Measurements from ENCODE around the gene ZNF622. TPM values are rescaled to one million over a fixed set of nuclear protein-coding genes. Genes with fewer than 3 reads are reported as not detected.

The ZNF622 gene, protein sequence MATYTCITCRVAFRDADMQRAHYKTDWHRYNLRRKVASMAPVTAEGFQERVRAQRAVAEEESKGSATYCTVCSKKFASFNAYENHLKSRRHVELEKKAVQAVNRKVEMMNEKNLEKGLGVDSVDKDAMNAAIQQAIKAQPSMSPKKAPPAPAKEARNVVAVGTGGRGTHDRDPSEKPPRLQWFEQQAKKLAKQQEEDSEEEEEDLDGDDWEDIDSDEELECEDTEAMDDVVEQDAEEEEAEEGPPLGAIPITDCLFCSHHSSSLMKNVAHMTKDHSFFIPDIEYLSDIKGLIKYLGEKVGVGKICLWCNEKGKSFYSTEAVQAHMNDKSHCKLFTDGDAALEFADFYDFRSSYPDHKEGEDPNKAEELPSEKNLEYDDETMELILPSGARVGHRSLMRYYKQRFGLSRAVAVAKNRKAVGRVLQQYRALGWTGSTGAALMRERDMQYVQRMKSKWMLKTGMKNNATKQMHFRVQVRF
- 25.6 TPM for polyA plus RNA-seq (2013, experiment 1 of 2)
- polyA plus RNA-seq (2013, experiment 2 of 2) = 24.9 TPM

GRCh38 chr5:16465544-16466432 is at the start of gene ZNF622:
Gene ZNF622, minus strand, starts transcription at chr5:16465800. Its CDS starts 135 bp downstream, at chr5:16465665.
- H3K9me3 ChIP-seq (ENCODE audit: insufficient read depth, low read depth, low read length) = no peaks in the 10 kb centered on the region
- peak within 1 kb of the TSS; percentile 64 for H3K27ac ChIP-seq (ENCODE audit: low read depth, low read length)
- H3K27me3 ChIP-seq (ENCODE audit: insufficient read depth, low read length) = no peaks in the 10 kb centered on the region
- under 1% methylated on average over 75 of the region's 75 CpGs for WGBS
- H3K4me1 ChIP-seq (ENCODE audit: insufficient read depth, low read length) = peaks cover 6% of the 10 kb centered on the region; the same call in 1 of the 2 replicates
- H3K4me3 ChIP-seq (ENCODE audit: low read length) = peak within 1 kb of the TSS; percentile 86
- peaks cover 30% of the 10 kb centered on the region for H3K36me3 ChIP-seq (ENCODE audit: insufficient read depth, low read length)
- H3K9ac ChIP-seq (ENCODE audit: low read depth, low read length) = peak within 1 kb of the TSS; percentile 85

- H3K4me3 ChIP-seq (ENCODE audit: low read length) = no peak overlapping the region
- no peak overlapping the region for H3K27ac ChIP-seq (ENCODE audit: low read depth, low read length)
- no peak overlapping the region for H3K9ac ChIP-seq (ENCODE audit: low read depth, low read length)
- 98% methylated on average over 3 of the region's 3 CpGs for WGBS
- H3K36me3 ChIP-seq (ENCODE audit: insufficient read depth, low read length) = no peaks in the 10 kb centered on the region
- H3K27me3 ChIP-seq (ENCODE audit: insufficient read depth, low read length) = no peaks in the 10 kb centered on the region
- peaks cover 10% of the 10 kb centered on the region for H3K4me1 ChIP-seq (ENCODE audit: insufficient read depth, low read length)
- H3K9me3 ChIP-seq (ENCODE audit: insufficient read depth, low read depth, low read length) = no peaks in the 10 kb centered on the region
Observed at GRCh38 chr5:16510098-16510497, 44.5 kb upstream of the ZNF622 start.

GRCh38 chr5:16508730-16509531 is 43.3 kb upstream of the ZNF622 start:
- H3K27ac ChIP-seq (ENCODE audit: low read depth, low read length) = no peak overlapping the region
- no peak overlapping the region; the same call in 1 of the 2 replicates for H3K9ac ChIP-seq (ENCODE audit: low read depth, low read length)
- H3K9me3 ChIP-seq (ENCODE audit: insufficient read depth, low read depth, low read length) = no peaks in the 10 kb centered on the region
- H3K4me3 ChIP-seq (ENCODE audit: low read length) = no peak overlapping the region
- 67% methylated on average over 13 of the region's 15 CpGs for WGBS
- H3K36me3 ChIP-seq (ENCODE audit: insufficient read depth, low read length) = no peaks in the 10 kb centered on the region
- H3K27me3 ChIP-seq (ENCODE audit: insufficient read depth, low read length) = no peaks in the 10 kb centered on the region
- H3K4me1 ChIP-seq (ENCODE audit: insufficient read depth, low read length) = peaks cover 10% of the 10 kb centered on the region

DNA sequence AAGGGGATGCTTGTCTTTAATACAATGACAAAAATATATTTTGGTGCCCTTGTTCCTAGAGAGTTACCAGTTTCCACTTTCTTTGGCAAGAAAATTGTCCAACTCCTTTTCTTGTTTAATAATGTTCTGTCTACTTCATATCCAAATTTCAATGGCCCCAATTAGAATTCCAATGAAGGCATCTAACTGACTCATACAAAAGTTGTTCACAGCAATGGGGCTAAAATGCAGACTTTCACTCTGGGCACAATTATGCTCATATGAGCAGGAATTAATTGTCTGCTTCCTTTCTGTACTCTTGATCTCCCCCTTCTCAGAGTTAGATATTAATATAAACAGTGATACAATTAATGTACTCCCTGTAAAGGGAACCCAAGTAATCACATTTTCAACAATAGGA is 42.1 kb upstream of the ZNF622 start:
- Histone ChIP-seq H3K36me3 (ENCODE audit: insufficient read depth, low read length) (no peaks in the 10 kb centered on the region), H3K9me3 (ENCODE audit: insufficient read depth, low read depth, low read length) (no peaks in the 10 kb centered on the region), H3K27ac (ENCODE audit: low read depth, low read length) (no peak overlapping the region), H3K27me3 (ENCODE audit: insufficient read depth, low read length) (no peaks in the 10 kb centered on the region), H3K9ac (ENCODE audit: low read depth, low read length) (no peak overlapping the region), H3K4me3 (ENCODE audit: low read length) (no peak overlapping the region), H3K4me1 (ENCODE audit: insufficient read depth, low read length) (peaks cover 10% of the 10 kb centered on the region)

DNA sequence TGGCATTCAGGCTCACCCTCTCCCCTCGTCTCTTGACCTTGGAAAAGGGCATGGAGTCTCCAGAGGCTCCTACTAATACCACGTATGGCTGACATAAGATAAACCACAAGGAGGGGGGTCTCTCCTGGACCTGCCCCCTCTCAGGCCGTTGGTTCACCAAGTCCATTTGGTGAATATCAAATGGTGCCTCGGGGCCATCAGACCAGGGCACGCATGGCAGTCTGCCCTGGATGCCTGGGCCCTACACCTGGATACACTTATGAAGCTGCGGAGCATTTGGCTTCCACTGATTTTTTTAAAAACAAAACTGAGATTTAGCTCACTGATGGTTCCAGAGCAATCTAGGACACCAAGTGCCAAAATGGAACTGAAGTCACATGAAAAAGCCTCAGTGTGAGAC is 40.3 kb upstream of the ZNF622 start:
- Histone ChIP-seq H3K4me1 (ENCODE audit: insufficient read depth, low read length) (peaks cover 10% of the 10 kb centered on the region), H3K36me3 (ENCODE audit: insufficient read depth, low read length) (no peaks in the 10 kb centered on the region), H3K9me3 (ENCODE audit: insufficient read depth, low read depth, low read length) (no peaks in the 10 kb centered on the region), H3K27ac (ENCODE audit: low read depth, low read length) (no peak overlapping the region), H3K27me3 (ENCODE audit: insufficient read depth, low read length) (no peaks in the 10 kb centered on the region), H3K4me3 (ENCODE audit: low read length) (no peak overlapping the region), H3K9ac (ENCODE audit: low read depth, low read length) (no peak overlapping the region)
- 93% methylated on average over 6 of the region's 6 CpGs for WGBS

DNA sequence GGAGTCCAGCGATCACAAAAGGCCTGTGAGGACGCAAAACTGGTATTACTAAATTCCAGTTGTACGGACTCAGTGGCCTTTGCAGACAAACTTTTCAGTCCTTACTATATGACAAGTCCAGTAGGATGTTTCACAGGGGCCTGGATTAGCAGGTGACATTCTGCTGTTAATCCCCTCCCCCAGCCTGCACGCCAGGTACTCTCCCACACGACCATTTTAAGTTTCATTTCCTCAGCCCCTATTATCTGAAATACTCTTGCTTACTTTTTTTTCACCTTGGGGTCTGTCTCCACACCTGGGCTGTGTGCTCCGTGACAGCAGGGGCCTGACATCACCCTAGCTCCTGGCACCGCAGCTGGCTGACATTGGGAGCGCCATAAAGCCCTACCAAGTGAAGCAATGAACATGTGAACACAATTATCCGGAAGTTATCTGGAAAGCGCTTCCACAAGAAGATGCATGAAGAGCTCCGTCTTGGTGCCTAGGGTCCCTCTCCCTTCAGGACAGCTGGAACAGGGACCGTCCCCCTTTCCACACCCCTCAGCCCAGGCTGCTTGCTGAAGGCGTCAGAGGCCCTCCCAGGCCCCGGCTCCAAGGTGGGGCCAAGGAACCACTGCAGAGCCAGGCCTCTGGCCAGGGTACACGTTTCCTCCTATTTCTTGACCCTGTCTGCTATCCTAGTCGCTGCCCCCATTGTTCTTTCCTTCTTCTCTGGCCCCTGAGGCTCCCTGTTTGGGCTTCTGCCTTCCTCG is 39.7 kb upstream of the ZNF622 start:
- Histone ChIP-seq H3K4me1 (ENCODE audit: insufficient read depth, low read length) (peaks cover 10% of the 10 kb centered on the region), H3K27ac (ENCODE audit: low read depth, low read length) (no peak overlapping the region), H3K4me3 (ENCODE audit: low read length) (no peak overlapping the region), H3K27me3 (ENCODE audit: insufficient read depth, low read length) (no peaks in the 10 kb centered on the region), H3K36me3 (ENCODE audit: insufficient read depth, low read length) (no peaks in the 10 kb centered on the region), H3K9me3 (ENCODE audit: insufficient read depth, low read depth, low read length) (no peaks in the 10 kb centered on the region), H3K9ac (ENCODE audit: low read depth, low read length) (no peak overlapping the region)
- WGBS = 88% methylated on average over 17 of the region's 17 CpGs

- H3K27ac ChIP-seq (ENCODE audit: low read depth, low read length) = no peak overlapping the region
Observed at GRCh38 chr5:16504571-16504970, 39.0 kb upstream of the ZNF622 start.

DNA sequence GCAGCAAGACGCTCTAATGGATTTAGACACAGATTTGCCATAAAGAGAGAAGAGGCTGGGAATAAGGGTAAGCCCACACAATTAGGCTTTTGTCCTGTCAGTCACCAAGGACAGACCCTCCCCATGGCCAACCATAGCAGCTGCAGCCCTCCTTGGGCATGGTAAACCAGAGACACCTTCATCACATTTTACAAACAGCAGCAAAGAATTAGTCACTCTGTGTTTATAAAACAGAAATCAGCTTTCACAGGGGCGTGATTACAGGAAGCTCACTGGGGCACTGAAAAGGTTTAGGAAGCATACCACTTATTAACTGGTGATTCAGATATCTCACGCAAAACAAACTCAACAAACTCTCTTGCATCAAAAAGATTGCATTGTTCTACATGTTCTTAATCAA is 37.3 kb upstream of the ZNF622 start:
- H3K27ac ChIP-seq (ENCODE audit: low read depth, low read length) = no peak overlapping the region
- 87% methylated on average over 3 of the region's 3 CpGs for WGBS
- no peak overlapping the region for H3K9ac ChIP-seq (ENCODE audit: low read depth, low read length)
- H3K36me3 ChIP-seq (ENCODE audit: insufficient read depth, low read length) = no peaks in the 10 kb centered on the region
- H3K9me3 ChIP-seq (ENCODE audit: insufficient read depth, low read depth, low read length) = no peaks in the 10 kb centered on the region
- no peak overlapping the region for H3K4me3 ChIP-seq (ENCODE audit: low read length)
- H3K27me3 ChIP-seq (ENCODE audit: insufficient read depth, low read length) = no peaks in the 10 kb centered on the region
- H3K4me1 ChIP-seq (ENCODE audit: insufficient read depth, low read length) = no peaks in the 10 kb centered on the region

More at GRCh38 chr5:16504571-16504970, 39.0 kb upstream of the ZNF622 start:
- Histone ChIP-seq H3K27me3 (ENCODE audit: insufficient read depth, low read length) (no peaks in the 10 kb centered on the region), H3K9me3 (ENCODE audit: insufficient read depth, low read depth, low read length) (no peaks in the 10 kb centered on the region), H3K36me3 (ENCODE audit: insufficient read depth, low read length) (no peaks in the 10 kb centered on the region), H3K4me3 (ENCODE audit: low read length) (no peak overlapping the region), H3K9ac (ENCODE audit: low read depth, low read length) (no peak overlapping the region), H3K4me1 (ENCODE audit: insufficient read depth, low read length) (peaks cover 10% of the 10 kb centered on the region)
- WGBS = 95% methylated on average over 10 of the region's 10 CpGs

DNA sequence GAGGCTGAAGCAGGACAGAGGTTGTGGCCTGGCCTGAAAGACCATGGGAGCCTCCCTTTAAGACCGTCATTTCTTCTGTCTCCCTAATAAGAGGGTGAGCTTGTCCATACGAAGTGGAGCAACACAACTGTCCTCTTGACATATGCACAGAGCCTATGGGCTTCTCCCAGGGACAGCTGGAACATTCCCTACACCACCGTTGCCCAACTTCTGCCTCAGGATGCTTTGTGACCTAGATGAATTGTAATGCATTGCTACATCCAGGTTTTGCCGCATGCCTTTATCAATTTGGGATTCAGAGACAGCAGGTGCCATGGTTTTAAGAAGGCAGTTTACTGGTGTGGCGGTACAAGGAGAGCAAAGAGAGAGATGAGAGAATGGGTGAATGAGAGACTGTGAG is 34.4 kb upstream of the ZNF622 start:
- 92% methylated on average over 5 of the region's 5 CpGs for WGBS
- H3K4me3 ChIP-seq (ENCODE audit: low read length) = no peak overlapping the region

GRCh38 chr5:16497546-16497945 is 31.9 kb upstream of the ZNF622 start:
- Histone ChIP-seq H3K27me3 (ENCODE audit: insufficient read depth, low read length) (no peaks in the 10 kb centered on the region), H3K9me3 (ENCODE audit: insufficient read depth, low read depth, low read length) (peaks cover 24% of the 10 kb centered on the region), H3K4me1 (ENCODE audit: insufficient read depth, low read length) (no peaks in the 10 kb centered on the region), H3K9ac (ENCODE audit: low read depth, low read length) (no peak overlapping the region), H3K27ac (ENCODE audit: low read depth, low read length) (no peak overlapping the region), H3K4me3 (ENCODE audit: low read length) (no peak overlapping the region), H3K36me3 (ENCODE audit: insufficient read depth, low read length) (no peaks in the 10 kb centered on the region)
- 94% methylated on average over 2 of the region's 2 CpGs for WGBS

More for the DNA sequence above, 34.4 kb upstream of the ZNF622 start:
- H3K36me3 ChIP-seq (ENCODE audit: insufficient read depth, low read length) = no peaks in the 10 kb centered on the region
- H3K27me3 ChIP-seq (ENCODE audit: insufficient read depth, low read length) = no peaks in the 10 kb centered on the region
- no peak overlapping the region for H3K9ac ChIP-seq (ENCODE audit: low read depth, low read length)
- H3K9me3 ChIP-seq (ENCODE audit: insufficient read depth, low read depth, low read length) = peaks cover 15% of the 10 kb centered on the region
- no peaks in the 10 kb centered on the region for H3K4me1 ChIP-seq (ENCODE audit: insufficient read depth, low read length)
- no peak overlapping the region for H3K27ac ChIP-seq (ENCODE audit: low read depth, low read length)

Measured in HUES64 (cell line).